Stimulated activated CD4-positive, alpha-beta T cell treated with anti-CD3 and anti-CD28 coated beads, Interleukin-12 subunit alpha, Interleukin-12 subunit beta, amount 100 ng/mL, for 4 hours (primary cell): ENCODE results near the gene ZFYVE28.

Experiments used
- DNase-seq: peaks from one replicate; pipeline ENCODE4 v3.0.0-alpha.2; 2020

Gene ZFYVE28

DNA sequence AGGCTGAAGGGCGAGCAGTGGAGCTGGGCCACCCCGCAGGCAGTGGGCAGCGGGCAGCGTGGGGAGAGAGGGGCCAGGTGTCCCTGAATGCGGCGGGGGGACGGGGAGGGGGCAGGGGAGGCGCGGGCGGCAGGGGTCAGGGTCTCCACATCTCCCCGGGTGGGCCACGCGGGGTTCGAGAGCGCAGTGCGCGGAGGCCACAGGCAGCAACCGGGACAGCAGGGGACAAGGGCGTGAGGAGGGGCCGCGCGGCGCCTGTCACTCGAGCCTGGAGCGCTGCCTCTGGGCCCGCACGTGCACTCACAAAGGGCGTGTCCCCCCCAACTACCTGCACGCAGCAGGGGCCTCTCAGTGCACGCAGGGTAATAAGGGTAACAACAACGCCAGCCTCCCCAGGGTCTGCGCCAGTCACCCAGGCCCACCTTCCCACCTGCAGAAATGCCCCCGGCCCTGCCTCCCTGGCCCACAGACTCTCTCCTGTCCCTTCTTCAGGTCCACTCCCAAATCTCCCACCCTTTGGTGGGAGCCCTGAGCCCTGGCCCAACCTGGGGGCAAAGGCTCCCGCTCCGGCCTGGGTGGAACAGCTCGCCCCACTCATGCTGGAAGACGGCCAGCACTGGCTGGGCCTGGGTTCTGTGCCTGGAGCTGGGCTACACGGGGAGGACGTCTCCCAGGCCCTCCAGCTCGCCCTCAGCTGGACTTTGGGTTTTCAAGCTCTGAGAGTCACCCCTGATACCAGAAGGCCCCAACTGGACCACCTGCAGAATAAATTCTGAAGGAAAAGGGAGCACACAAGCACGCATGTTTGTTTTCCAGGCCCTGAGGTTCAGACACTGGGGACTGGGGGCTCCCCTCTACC is 53.2 kb downstream of the ZFYVE28 start:
- no peak for DNase-seq

DNA sequence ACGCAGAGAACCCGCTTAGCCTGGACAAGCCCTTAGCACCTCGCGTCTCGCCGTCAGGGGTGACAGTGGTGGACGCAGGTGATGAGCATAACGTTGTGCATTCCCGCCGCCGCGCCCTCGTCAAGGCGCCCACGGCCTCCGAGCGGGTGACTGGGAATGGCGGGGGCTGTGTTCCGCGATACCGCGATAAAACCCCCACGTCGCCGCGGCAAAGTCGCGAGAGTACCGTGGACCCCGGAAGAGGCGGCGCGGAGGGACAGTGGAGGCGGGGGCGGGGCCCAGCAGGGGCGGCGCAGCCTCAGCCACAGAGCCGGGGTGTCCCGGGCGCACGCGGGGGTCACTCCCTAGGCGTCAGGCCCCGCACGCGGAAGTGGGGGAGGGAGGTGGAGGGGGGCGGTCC is 53.8 kb downstream of the ZFYVE28 start:
- peak; percentile 53 for DNase-seq

DNA sequence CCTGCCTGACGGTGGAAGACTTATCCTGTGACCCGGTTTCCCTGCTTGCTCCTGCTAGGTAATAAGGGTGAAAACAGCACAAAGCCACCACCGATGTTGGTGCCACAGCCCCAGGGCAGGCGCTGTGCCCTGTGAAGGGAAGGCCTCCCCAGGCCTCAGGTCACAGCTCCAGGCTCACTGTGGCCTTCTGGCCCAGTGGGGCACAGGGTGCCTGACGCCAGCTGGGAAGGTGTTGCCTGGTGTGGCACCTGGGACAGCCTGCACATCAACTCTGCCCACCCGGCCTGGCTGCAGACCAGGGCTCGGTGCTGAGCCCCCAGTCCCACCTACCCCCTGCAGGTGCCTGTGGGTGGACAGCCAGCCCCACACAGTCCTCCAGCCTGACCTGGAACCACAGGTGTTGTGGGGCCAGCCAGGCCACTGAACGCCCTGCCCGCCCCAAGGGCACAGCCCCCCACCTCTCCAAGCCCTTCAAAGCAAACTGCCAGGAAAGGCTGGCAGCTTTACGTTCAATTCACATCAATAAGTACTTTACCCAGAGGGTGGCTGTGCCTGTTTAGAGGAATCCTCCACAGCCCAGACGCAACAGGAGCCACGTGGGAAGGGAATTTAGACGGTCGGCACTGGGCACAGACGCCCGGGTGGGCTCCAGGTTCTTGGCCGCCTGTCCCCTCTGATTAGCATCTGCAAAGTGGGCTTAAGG is 54.3 kb downstream of the ZFYVE28 start:
- no peak for DNase-seq

DNA sequence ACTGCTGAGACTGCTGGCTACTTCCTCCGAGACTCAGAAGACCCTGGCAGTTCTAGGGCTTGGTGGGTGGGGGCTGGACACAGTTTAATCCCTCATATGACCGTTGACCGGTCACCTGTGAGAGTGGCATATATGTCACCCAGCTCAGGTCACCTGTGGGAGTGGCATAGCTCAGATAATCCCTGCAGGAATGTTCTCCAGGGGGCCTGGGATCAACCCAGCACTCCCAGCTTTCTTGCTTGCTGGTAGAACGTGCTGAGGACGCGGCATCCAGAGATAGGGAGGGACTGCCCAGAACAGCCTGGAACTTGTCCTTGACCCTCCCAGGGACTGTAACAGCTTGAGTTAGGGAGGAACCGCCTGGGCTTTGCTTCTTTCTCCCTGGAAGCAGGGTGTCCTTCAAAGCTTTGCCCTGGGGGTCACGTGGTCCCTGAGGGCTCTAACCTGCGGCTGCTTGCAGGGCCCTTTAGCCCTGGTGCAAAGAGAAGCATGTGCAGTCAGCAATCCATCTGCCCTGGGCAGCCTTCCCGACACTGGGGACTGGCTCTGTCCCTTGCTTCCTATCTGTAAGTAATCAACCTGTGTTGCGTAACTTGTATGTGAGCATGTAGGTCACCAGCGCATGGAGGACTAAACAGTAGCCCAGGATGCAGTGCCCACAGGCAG is 55.3 kb downstream of the ZFYVE28 start:
- DNase-seq, result no peak

DNA sequence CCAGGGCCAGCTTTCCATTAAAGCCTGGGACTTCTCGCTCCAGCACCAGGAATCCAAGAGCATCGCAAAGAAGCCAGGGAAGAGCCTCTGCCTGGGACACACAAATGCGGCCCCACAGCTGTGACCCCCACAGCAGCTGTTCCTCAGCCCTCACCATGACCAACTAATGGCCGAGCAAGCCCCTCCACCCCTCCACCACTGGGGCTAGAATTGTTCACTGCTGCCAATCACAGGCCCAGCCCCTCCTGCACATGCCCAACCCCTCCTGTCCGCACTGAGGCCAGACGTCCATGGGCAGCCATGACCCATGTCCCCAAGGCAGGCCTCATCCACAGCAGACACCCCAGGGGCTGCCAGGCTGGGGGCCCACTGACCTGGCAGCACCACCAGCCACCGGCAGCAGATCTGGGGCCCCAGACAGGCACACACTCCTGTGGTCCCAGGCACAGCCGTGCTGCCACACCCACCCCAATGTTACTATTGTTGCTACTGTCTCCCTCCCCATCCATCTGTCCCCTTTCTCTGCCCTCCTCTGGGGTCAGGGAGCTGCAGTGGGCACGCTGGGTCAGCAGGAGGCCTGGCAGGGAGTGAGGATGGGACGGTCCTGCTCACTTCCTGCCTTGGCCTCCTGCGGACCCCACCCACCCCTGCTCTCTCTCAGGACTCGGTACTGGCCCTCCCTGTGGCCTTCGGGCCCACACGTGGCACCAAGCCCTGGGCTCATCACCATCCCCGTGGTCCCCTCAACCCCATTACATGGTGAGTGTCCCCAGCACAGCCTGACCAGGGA is 56.0 kb downstream of the ZFYVE28 start:
- DNase-seq, result no peak

DNA sequence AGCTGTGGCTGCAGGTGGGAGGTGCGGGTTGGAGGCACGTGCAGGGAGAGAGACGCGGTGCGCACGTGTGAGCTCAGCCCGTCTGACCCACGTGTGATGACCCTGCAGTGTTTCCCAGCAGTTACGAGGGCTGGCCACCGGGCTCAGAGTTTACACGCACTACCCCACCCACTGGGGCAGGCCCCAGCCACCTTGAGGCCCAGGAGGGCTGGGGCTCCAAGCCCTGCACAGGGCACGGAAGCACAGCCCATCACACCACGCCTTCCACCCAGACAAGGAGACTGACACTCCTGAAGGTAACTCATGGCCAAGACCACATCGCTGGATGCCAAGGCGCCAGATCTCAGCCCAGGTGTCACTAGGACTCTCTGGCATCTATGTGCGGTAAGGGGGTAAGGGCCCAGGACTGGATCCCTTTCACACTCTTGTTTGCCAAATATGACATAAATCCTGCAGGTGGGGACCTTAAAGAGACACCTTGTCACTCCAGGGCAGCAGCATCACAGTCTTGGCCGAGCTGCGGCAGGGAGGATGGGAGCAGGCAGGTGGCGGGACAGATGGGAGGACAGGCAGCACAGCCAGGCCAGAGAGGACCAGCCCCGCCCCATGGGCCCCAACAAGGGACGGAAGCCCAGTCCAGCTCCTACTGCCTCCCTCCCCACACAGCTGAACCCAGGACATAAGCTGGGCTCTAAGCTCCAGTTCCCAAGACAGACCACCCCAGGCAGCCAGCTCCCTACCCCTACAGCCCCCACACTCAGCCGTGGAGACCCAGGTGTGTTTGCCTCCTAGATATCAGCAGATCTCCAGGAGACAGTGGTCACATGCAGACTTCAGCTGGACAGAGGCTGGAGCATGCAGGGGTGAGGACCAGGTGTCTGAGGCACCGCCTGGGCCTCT is 56.8 kb downstream of the ZFYVE28 start:
- no peak for DNase-seq

DNA sequence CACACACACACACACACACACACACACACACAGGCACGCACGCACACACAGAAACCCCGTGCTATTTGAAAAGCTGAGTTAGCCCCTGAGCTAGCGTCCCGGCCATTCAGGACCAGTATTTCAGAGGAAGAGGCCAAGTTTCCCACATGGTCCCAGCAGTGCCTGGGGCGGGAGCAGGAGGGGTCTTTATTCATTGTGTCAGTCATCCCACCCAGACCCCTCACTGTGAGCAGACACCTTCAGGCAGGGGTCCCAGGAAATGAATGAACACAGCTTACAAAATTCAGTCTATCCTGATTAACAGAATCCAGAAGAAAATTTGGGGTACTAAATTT is 58.1 kb downstream of the ZFYVE28 start:
- DNase-seq, result no peak

DNA sequence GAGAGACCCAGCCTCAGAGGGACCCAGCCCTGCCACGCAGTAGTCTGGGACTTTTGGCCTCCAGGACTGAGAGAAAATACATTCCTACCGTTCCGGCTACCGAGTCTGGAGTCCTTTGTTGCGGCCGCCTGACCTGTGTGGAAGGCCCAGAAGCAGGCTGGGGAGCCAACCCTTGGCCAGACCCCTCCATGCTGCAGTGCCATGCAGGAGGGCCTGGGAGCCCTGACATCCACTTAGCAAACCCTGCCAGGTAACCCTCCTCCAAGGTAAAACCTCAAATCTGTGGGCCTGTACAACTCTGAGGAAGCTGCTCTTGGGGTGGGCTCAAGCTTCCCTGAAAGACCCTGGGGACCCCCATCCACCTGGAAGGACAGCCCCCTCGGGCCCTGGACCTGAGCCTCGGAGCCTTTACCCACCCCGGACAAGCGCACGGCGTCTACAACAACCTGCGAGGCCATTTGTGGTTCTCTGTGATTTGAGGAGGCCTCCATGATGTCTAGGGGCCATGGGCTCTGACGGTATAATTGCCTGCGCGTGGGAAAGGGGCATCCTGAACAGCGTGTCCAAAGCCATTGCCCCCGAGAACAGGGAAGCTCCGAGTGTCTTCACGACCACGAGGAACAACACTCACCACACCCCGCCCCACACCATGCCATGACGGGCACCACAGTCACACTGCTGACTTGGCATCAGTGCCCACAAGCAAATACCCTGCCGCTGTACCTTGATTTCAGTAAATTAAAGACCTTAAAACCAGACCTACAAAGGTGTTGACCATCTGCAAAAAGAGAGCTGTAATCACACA is 58.7 kb downstream of the ZFYVE28 start:
- no peak for DNase-seq

DNA sequence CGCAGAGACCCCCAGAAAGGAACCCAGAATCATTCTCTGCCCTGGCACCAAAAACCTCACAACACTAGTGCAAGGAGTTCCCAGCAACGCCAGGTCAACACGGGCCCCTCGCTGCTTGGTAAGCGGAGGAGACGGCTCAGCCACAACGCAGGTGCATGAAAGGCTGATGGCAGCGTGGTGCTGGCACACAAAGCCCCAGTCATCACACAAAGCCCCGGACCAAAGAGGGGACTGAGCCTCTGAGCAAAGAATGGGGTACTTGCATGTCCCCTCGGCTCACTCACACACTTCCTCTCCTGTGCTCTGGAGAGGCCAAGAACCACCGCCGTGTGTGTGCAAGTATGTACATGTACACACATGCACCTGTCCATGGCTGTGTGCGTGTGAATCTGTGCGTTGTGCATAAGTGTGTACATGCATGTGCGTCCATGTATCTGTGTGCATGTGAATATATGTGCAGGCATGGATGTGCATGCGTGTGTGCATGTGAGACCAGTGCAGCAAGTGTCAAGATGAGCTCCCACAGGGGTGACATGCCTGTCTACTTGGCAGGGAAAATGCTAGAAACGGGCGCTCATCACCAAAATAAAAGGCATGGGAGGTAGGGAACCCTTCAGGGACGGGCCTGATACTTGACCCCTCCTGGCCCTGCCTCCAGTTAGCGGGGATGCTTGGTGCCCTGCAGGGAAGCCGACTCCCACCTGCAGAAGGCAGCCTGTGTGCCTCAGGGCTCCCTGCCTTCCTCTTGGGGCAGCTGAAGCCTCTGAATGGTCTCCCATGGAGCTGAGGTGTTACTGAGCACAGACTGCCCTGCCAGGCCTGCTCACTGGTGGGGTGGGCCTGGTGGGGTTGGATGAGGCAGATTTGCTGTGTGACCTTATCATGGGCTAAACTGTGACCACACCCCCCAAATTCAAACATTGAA is 60.4 kb downstream of the ZFYVE28 start:
- no peak for DNase-seq

DNA sequence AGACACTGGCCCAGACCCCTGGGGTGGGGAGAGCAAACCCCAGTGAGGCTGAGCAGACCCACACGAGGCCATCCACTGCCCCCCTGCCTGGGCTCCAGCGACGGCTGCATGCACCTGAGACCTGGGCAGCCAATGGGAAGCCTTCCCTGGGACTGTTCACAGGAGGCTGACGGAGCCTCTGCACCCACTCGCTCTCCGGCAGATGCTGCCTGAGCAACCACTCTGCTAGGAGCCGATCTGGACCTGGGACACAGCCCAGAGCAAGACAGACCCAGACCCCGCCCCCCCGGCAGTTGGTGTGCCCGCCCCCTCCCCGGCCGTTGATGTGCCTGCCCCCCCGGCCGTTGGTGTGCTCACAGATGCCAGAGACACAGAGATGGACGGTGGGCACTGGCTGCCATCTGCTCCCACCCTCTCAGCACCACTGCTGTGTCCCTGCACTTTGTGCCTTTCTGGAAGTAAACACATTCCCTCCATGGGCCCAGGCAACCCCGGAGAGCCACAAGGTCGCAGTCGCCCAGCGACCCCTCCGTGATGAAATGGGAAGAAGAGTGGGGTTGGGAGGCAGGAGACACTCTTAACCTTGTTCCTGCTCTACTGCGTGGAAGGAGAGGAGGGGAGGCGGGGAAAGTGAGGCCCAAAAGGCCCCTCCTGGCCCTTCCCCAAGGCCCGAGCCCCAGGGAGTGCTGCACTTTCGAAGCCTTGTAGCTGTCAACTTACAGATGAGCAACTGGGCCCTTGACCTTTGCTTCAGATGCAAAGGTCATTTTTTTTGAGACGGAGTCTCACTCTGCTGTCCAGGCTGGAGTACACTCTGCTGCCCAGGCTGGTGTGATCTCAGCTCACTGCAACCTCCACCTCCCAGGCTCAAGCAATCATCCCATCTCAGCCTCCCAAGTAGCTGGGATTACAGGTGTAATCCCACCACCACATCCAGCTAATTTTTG is 62.0 kb downstream of the ZFYVE28 start:
- no peak for DNase-seq

DNA sequence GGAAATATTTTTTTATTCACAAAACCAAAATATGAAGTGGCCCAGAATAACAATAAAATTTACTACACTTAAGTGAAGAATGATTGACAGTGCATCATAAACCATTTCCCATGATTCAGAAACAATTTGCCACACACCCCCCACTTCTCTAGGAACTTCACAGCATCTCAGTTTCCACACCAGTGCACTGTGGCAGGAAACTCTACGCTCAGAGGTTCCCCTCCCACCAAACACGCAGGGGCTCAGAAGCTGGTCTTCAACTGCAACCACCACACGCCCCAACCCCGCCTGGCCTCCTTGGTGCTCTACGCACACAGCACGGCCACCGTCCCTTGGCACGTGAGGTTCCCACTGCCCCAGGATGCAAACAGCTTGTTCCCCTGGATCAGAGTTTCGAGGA is 63.7 kb downstream of the ZFYVE28 start:
- no peak for DNase-seq

DNA sequence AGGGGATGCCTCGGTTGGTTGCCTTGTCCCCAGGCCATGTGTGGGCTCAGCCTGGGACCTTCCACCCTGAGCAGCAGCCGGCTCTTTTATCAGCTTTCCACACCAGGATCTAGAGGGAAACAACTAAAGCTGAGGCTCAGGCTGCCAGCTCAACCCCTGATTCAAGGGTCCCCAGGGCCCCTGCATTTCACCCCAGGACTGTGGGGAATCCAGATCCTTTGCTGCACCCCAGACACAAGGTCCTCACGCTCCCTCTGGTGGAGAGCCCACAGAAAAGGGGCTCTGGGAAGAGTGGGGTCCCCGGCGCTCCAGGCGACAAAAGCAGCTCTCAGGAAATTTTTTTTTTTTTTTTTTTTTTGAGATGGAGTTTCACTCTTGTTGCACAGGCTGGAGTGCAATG is 64.3 kb downstream of the ZFYVE28 start:
- DNase-seq, result no peak

DNA sequence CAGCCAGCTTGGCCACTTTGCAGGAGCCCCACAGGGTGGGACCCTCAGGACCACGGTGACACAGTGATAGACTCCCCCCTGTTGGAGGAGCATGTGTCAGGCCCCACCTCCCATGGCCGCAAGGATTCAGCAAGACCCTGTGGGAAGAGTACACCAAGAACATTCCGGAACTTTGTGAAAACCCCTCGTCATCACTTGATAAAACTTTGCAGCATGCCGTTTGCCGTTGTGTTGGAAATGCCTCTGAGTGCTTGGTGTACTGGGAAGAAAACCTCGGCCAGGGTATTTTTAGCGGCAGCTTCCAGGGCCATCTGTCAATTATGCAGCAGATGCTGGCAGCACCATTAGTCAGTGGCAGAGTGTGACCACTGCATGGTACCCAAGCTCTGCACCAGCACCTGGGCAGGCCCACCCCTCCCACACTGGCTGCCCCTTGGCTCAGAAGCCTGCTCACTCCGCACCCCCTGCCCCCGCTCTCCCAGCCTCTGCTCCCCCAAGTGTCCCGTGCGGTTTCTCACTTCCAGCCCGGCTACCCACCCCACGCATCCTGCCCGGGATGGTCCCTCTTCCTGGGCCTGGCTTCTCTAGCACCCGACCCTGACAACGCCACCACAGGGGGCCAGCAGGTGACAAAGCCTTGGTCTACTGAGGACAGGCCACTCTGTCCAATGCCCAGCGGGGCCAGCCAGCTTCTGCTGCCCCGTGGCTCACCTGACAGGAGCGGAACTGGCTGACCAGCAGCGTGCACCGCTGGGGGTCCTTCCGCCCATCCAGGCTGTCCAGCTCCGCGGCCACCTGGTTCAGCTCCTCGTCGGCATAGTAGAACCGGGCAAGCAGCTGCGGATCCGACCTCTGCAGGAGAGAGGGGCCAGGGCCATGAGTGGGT is 65.0 kb downstream of the ZFYVE28 start:
- no peak for DNase-seq

DNA sequence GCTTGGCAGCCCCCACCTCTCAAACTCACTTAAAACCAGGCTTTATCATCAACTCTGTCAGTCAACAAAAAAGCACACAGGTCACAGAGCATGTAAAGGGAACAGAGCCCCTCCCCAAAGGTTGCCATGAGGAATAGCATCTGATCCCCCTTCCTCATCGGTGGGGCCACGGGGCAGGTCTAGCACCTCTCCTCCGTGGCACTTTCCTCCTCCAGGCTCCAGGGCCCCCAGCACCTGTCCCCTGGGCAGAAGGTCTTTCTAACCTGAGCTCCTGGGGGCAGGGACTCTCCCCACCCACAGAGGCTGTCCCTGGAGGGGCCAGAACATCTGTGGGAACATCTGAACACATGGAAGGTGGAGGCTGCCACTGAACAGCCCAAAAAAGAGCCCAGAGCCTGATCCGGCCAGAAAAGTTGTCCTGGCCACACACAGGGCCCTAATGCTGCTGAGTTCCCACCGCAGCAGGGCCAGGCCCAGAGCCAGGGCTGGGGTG is 65.7 kb downstream of the ZFYVE28 start:
- DNase-seq, result no peak

DNA sequence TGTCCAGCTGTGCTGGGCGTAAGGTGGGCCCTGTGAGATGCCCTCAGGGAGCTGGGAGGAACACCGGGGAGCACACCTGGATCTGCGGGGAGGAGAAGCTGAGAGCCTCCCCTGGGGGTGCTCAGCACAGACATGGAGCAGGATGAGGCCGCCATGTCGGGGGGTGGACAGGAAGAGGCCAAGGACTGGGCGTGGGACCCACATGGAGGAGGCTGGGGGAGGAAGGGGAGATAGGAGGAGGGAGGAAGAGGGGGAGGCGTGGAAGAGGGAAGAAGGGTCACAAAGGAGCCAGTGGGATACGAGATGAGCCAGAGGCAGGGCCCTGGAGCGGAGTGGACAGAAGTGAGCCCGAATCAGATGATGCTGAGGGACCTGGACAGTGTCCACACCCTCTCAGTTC is 66.3 kb downstream of the ZFYVE28 start:
- no peak for DNase-seq

DNA sequence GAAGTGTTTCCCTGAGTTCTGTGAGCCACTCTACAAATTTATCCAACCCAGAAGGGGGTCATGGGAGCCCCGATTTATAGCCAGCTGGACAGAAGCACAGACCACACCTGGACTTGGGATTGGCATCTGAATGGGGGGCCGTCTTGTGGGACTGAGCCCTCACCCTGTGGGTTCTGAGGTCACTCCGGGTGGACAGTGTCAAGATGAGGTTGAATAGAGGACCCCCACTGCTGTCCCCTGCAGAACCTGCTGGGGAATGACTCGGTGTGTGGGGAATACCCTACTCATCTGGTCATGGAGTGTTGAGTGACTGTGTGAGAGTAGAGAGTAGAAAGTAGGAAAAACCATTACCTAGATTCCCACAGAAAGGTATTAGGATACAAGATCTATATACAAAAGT is 67.5 kb downstream of the ZFYVE28 start:
- no peak for DNase-seq

DNA sequence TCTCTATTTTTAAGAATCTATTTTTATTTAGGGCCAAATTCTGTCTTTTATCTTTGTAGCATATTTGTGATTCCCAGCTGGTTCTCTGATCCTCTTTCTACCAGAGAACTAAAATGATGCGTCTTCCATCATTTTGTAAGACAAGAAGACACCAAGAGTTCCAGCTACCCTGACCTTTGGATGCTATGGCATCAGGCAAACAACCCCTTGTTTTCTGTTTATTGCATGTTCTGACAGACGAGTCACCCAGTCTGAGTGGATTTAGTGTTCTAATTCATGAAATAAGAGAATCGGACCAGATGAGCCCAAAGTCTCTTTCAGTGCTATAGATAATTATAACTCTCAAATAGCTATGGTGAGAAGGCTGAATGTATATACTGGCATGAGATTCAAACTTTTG is 69.7 kb downstream of the ZFYVE28 start:
- DNase-seq, result no peak

DNA sequence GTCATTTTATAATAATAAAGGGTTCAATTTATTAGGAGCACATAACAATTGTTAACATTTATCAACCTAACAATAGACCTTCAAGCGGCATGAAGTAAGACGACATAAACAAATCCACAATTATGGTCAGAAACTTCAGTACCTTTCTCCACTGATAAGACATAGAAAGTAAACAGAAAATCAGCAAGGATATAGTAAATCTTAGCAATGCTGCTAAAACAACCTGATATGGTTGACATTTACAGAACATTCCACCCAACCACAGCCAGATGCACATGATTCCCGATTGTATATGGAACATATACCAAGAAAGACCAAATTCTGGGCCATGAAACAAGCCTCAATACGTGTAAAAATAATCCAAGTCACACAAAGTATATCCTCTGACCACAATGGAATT is 71.3 kb downstream of the ZFYVE28 start:
- DNase-seq, result no peak
